NCI-H146 treated with DMSO at 0.1 percent for 48 hours (cell line): ENCODE measurements around the gene CYP4F3.
"Not testable (repeated sequence)": the region's sequence is repeated elsewhere in the genome, so short reads cannot be mapped to it uniquely, and the experiment has no call there.

Source experiments
- DNase-seq: peaks from one replicate; lab custom pipeline; 2025; ENCODE audit not compliant: unreplicated experiment; lab: John Stamatoyannopoulos, UW

CYP4F3 gene

GRCh38 chr19:15629003-15629880 lies 11.5 kb upstream of the CYP4F3 start:
- peak; percentile 22 for DNase-seq

- DNase-seq: no peak
These were observed 8.9 kb upstream of the CYP4F3 start for GRCh38 chr19:15631817-15632216.

DNA sequence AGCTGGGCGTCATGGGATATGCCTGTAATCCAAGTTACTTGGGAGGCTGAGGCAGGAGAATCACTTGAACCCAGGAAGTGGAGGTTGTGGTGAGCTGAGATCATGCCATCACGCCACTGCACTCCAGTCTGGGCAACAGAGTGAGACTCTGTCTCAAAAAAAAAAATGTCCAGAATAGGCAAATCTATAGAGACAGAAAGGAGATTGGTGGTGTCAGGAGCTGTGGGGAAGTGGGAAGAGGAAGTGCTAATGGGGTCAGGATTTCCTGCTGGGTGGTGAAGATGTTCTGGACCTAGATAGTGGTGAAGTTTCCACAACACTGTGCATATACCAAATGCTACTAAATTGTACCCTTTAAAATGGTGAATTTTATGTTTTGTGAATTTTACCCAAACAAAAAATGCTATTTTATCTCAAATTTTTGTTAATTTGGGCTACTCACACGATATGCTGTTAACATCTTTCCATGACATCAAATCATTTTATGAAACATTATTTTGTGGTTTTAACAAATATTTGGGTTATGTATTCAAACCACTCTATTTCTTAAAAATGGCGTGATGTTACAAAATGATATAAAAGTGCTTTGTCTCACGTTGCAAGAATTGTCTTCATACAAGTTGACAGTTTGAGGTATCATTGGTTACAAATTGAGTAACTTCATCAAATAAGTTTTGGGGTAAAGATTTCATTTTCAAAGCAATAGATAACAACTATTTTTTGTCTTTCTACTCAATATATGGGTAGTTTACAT lies 7.4 kb upstream of the CYP4F3 start:
- no peak for DNase-seq

DNA sequence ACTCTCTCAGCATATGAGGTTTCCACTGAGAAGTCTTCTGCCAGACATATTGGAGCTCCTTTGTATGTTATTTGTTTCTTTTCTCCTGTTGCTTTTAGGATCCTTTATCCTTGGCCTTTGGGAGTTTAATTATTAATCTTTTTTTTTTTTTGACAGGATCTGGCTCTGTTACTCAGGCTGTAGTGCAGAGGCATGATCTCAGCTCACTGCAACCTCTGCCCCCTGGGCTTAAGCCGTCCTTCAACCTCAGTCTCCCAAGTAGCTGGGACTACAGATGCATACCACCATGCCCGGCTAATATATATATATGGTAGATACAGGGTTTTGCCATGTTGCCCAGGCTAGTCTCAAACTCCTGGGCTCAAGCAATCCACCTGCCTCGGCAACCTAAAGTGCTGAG lies 6.6 kb upstream of the CYP4F3 start:
- no peak for DNase-seq

DNA sequence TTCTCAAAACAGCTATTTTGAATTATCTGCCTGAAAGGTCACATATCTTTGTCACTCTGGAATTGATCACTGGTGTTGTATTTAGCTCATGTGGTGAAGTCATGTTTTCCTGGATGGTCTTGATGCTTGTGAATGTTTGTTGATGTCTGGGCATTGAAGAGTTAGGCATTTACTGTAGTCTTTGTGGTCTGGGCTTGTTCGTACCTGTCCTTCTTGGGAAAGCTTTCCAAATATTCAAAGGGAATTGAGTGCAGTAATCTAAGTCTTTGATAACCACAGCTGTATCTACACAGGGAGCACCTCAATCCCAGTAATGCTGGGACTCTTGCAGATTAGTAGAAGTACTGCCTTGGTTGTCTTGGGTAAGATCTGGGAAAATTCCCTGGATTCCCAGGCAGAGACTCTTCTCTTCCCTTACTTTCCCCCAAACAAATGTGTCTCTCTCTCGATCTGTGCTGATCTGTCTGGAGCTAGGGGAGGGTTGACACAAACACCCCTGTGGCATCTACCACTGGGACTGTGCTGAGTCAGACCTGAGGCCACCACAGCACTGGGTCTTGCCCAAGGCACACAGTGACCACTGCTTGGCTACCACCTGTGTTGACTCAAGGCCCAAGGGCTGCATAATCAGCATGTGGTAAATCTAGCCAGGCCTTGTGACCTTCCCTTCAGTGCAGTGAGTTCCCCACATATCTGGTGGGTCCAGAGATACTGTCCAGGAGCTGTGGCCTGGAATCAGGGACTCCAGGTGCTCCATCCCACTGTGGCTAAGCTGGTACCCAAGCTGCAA lies 5.5 kb upstream of the CYP4F3 start:
- DNase-seq: no peak

GRCh38 chr19:15636026-15636425 lies 4.7 kb upstream of the CYP4F3 start:
- no peak for DNase-seq

DNA sequence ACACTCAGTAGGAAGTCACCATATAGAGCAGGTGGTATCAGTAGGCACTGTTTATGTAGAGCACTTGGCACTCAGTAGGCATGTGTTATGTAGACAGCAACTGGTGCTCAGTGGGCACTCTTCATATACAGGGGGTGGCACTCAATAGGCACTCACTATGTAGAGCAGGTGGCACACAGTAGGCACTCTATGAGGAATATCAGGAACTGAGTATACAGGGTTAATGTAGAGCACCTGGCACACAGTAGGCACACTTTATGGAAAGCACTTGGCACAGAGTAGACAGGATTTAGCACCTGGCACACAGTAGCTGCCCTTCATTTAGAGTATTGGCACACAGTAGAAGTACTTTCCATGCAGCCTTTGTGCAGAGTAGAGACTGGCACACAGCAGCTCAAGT lies 1.1 kb upstream of the CYP4F3 start:
- no peak for DNase-seq

GRCh38 chr19:15640904-15641597 lies 354 bp downstream of the CYP4F3 start:
- DNase-seq: no peak

DNA sequence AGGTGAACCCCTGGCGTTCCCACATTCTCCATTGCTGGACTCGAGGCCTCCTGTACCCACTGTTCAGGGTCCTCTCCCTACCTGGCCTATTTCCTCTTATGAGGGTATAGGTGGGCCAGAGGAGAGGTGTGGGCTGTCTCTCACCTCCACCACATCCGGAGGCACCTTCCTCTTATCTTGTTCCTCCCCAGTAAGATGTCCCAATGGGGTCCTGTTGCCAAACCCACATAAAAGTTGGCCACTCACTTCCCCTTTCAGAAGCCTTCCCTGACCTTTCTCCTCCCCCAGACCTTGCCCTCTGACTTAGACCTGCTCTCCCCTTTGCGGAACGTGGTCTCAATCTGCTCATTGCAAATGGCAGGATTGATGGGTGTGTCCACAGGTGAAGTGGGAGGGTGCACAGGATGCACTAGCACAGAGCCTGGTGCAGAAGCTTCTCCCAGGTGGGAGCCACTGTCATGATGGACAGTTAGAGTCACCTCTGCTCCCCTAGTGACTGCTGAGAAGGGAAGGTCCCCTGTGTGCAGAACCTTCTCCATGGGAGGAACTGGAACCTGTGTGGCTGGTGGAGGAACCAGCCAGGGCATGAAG lies 1.3 kb downstream of the CYP4F3 start:
- no peak for DNase-seq

DNA sequence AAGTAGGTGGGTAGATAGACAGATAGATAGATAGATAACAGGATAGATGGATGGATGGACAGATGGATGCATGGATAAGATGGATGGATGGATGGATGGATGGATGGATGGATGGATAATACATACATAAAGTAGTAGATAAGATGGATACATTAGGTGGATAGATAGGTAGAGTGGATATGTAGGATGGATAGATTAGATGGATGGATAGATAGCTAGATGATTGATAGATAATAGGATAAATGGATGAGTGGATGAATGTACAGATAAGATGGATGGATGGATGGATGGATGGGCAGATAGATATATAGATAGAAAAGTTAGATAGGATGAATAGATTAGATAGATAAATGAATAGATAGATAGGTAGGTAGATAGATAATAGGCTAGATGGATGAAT lies 2.1 kb downstream of the CYP4F3 start:
- no peak for DNase-seq

DNA sequence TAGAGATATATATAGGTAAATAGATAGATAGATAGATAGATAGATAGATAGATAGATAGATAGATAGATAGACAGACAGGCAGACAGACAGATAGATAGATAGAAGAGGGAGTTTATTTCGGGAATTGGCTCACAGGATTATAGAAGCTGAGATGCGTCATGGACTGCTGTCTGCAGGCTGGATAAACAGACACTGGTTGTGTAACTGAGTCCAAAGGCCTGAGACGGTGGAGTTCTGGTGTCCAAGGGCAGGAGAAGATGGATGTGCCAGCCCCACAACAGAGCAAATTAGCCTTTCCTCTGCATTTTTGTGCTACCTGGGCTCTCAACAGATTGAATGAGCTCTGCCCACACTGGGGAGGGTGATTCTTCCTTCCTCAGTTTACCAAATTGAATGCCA lies 2.7 kb downstream of the CYP4F3 start:
- DNase-seq: no peak

DNA sequence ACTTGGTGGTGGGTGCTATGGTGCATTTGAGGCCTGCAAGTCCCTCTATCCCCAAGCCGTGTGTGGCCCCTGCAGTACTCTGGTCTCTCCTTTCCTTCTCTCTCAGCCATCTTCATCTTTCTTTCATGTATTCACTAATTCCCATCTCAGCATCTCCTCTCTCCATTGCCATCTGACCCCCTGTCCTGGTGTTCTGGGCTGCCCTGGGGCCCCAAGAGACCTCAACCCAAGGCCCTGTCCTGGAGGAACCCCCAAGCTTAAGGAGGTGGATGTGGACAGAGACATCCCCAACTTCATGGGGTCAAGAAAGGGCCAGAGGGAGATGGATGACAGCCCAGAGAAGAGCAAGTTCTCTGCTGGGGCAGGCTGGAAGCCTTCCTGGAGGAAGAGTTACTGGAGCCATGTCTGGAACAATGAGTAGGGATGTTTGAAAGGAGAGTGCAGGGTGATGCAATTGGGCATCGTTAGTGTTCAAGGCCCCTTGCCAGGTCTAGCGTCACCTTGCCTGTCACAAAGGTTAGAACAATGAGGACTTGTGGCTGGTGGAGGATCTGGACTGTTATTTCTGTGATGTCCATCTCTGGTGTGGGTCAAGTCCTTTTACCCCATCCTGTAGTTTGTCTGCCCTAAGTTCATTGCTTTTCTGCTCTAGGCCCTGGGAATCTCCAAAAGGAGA lies 3.5 kb downstream of the CYP4F3 start:
- no peak for DNase-seq

DNA sequence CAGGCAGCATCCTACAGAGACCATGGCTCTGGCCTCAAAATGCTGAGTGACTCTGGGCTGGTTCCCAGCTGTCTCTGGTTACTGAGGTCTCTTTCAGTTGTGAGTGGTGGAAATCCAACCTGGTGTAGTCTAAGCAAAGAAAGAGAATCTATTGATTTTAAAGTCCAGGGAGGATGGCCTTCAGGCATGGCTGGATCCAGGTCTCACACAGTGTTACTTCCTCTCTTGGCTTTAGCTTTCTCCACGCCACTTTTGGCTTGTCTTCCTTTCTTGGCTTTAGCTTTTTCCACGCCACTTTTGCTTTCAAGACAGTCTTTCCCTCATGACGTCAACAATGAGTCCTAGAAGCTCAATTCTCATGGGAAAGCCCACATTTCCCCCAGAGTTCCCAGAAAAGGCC lies 4.1 kb downstream of the CYP4F3 start:
- DNase-seq: no peak

- DNase-seq: no peak
These were observed 8.8 kb downstream of the CYP4F3 start for GRCh38 chr19:15649526-15649925.

DNA sequence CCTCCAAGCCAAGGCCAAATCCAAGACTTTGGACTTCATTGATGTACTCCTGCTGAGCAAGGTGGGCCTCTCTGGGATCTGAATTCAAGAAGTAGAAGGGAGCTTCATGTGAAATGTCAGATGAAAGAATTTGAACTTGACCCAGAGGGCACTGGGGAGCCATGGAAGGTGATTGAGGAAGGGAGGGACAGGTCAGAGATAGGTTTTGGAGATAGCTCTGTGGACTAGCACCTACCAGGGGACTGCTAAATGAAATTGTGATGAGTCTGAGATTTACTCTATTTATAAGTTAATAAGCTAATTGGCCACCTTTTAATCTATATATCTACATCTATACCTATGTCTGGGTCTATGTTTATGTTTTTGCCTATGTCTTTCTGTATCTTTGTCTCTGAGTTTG lies 9.4 kb downstream of the CYP4F3 start:
- not testable (repeated sequence) for DNase-seq

- DNase-seq: no peak
These were observed 11.1 kb downstream of the CYP4F3 start for GRCh38 chr19:15651791-15652190.

DNA sequence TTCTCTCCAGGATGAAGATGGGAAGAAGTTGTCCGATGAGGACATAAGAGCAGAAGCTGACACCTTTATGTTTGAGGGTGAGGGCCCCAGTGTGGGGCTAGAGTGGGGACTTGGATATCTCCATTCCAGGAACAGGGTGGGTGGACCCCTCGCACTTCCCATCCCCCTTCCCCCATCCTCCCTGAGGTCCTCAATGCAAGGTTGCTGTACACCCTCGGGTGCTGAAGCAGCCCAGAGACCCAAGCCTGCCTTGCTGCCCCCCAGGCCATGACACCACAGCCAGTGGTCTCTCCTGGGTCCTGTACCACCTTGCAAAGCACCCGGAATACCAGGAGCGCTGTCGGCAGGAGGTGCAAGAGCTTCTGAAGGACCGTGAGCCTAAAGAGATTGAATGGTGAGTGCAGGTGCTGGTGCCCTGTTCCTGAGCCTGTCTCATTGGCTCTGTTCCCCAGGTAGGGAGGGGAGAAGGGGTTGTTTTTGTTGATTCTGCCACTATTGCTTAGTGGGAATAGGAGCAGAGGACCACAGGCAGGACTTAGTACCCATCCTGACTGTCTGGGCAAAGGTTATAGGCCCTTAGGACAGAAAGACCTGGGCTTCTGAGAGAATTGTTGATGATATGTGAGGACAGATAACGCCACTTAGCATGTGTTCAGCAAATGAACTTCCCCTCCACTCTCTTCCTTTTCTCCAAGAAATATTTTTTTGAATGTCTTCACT lies 12.0 kb downstream of the CYP4F3 start:
- DNase-seq: no peak

DNA sequence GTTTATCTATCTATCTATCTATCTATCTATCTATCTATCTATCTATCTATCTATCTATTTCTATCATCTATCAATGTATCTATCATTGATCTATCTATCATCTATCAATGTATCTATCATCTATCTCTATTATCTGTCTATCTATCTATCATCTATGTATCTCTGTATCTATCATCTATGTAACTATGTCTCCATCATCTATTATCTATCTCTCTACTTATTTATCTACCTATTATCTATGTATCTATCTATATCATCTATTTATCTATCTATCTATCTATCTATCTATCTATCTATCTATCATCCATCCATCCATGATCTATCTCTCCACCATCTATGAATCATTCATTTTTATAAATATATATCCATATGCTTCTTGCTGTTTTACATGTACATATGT lies 15.8 kb downstream of the CYP4F3 start:
- DNase-seq: no peak

DNA sequence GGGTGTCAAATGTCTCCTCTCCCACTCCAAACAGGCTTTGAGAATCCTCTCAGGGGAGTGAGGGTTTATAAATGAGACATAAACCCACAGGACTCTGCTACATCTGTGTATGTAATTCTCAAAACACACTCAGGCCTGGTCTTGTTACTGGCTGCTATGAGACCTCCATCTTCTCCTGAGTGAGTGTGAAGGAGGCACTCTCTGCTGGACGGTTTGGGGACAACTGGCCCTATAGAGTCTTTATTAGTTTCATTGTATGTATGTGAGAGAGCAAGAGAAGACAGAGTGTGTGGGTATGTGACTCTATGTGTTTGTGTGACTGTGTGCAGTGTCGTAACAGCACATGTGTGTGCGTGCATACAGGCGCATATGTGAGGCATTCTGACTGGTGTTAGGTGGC lies 22.6 kb downstream of the CYP4F3 start:
- no peak for DNase-seq
